IMR-90 (cell line): Measurements from ENCODE around the gene HDAC10. TPM values are rescaled to one million over a fixed set of nuclear protein-coding genes. Genes with fewer than 3 reads are reported as not detected.

Experiments
- ATAC-seq: fragments of 200-7000 bp; cut with Tn5 transposase; 2 replicates; pipeline ENCODE4 v1.9.1; 2020; ENCODE audit warnings: low read depth, mild to moderate bottlenecking, moderate library complexity
- BruUV-seq: library from RNA; stranded (reverse); fragments of 400-500 nt; replicated peaks from 2 replicates; lab custom pipeline; 2021; lab: Mats Ljungman, UMichigan
- CTCF ChIA-PET: fragments of 300-600 bp; formaldehyde crosslinking; extraction: SDS; loops from one replicate; lab custom pipeline; 2021; ENCODE audit warnings: antibody characterized with exemption; lab: Yijun Ruan, JAX
- POLR2A ChIA-PET: fragments of 300-600 bp; sonication (Branson Sonifier 250); formaldehyde crosslinking; loops from one replicate; lab custom pipeline; 2022; ENCODE audit warnings: antibody characterized with exemption; ENCODE audit not compliant: unreplicated experiment; lab: Charles Lee
- DNase-seq: peaks from one replicate; pipeline ENCODE4 v3.0.0; 2013
- H2AFZ ChIP-seq: replicated peaks from 2 replicates; pipeline ENCODE3; 2013; ENCODE audit warnings: low read length, mild to moderate bottlenecking; ENCODE audit not compliant: poor library complexity
- H2AK5ac ChIP-seq: 2 replicates; pipeline ENCODE4 v1.6.1; 2013; ENCODE audit warnings: low read depth, low read length, inconsistent platforms
- H2AK9ac ChIP-seq: replicated peaks from 2 replicates; pipeline ENCODE3; 2013; ENCODE audit warnings: mild to moderate bottlenecking, low read depth, low read length, moderate library complexity; ENCODE audit not compliant: poor library complexity
- H2BK120ac ChIP-seq: 2 replicates; pipeline ENCODE4 v1.6.1; 2013; ENCODE audit warnings: low read depth, low read length, inconsistent platforms
- H2BK15ac ChIP-seq: 3 replicates; pipeline ENCODE4 v1.6.1; 2013; ENCODE audit warnings: low read depth, low read length, inconsistent platforms
- H2BK20ac ChIP-seq: 2 replicates; pipeline ENCODE4 v1.6.1; 2013; ENCODE audit warnings: low read depth, mild to moderate bottlenecking, inconsistent platforms, low read length, moderate library complexity
- H2BK5ac ChIP-seq: 2 replicates; pipeline ENCODE4 v1.6.1; 2013; ENCODE audit warnings: mild to moderate bottlenecking, low read depth, low read length, inconsistent platforms; ENCODE audit not compliant: poor library complexity, severe bottlenecking
- H3K14ac ChIP-seq: replicated peaks from 2 replicates; pipeline ENCODE4 v1.6.1; 2013; ENCODE audit warnings: low read depth, low read length, inconsistent platforms
- H3K18ac ChIP-seq: 2 replicates; pipeline ENCODE4 v1.6.1; 2013; ENCODE audit warnings: low read depth, low read length, control low read depth
- H3K23ac ChIP-seq: 2 replicates; pipeline ENCODE4 v1.6.1; 2013; ENCODE audit warnings: low read depth, low read length, inconsistent platforms
- H3K27ac ChIP-seq: 2 replicates; pipeline ENCODE4 v1.5.1; 2013; ENCODE audit warnings: mild to moderate bottlenecking, control low read depth, low read length; ENCODE audit not compliant: insufficient read depth
- H3K27me3 ChIP-seq: 2 replicates; pipeline ENCODE4 v1.6.1; 2013; ENCODE audit warnings: low read length; ENCODE audit not compliant: control insufficient read depth, insufficient read depth
- H3K36me3 ChIP-seq: 2 replicates; pipeline ENCODE4 v1.6.1; 2013; ENCODE audit warnings: low read length, mixed read lengths; ENCODE audit not compliant: control insufficient read depth, insufficient read depth
- H3K4ac ChIP-seq: 2 replicates; pipeline ENCODE4 v1.6.1; 2013; ENCODE audit warnings: low read depth, low read length, inconsistent platforms
- H3K4me1 ChIP-seq: 2 replicates; pipeline ENCODE4 v1.6.1; 2013; ENCODE audit warnings: low read length, mixed read lengths; ENCODE audit not compliant: control insufficient read depth, insufficient read depth
- H3K4me2 ChIP-seq: 2 replicates; pipeline ENCODE4 v1.6.1; 2013; ENCODE audit warnings: low read depth, mild to moderate bottlenecking, control low read depth, low read length, moderate library complexity
- H3K4me3 ChIP-seq: 2 replicates; pipeline ENCODE4 v1.5.1; 2013; ENCODE audit warnings: low read depth, mild to moderate bottlenecking, control low read depth, low read length, moderate library complexity; ENCODE audit not compliant: insufficient read depth
- H3K56ac ChIP-seq: 2 replicates; pipeline ENCODE4 v1.6.1; 2013; ENCODE audit warnings: low read length, inconsistent platforms; ENCODE audit not compliant: insufficient read depth; ENCODE audit errors: extremely low read depth
- H3K79me1 ChIP-seq, 2 experiments: 2 replicates each; pipeline ENCODE4 v1.6.1; 2013; ENCODE audit warnings: low read length in 2 of 2, inconsistent platforms in 1 of 2, low read depth in 1 of 2
- H3K9ac ChIP-seq: 2 replicates; pipeline ENCODE4 v1.6.1; 2013; ENCODE audit warnings: low read depth, low read length, control low read depth
- H3K9me1 ChIP-seq: 2 replicates; pipeline ENCODE4 v1.6.1; 2013; ENCODE audit warnings: low read length, inconsistent platforms; ENCODE audit not compliant: insufficient read depth
- H3K9me3 ChIP-seq: 2 replicates; pipeline ENCODE4 v1.6.1; 2013; ENCODE audit warnings: low read length; ENCODE audit not compliant: control insufficient read depth, insufficient read depth
- H4K20me1 ChIP-seq: 2 replicates; pipeline ENCODE4 v1.6.1; 2013; ENCODE audit warnings: low read length, inconsistent platforms; ENCODE audit not compliant: insufficient read depth
- H4K5ac ChIP-seq: 2 replicates; pipeline ENCODE4 v1.6.1; 2013; ENCODE audit warnings: mild to moderate bottlenecking, low read depth, low read length, control low read depth
- H4K8ac ChIP-seq, 2 experiments: 2 replicates each; pipeline ENCODE4 v1.6.1; 2013; ENCODE audit warnings: low read depth in 2 of 2, low read length in 2 of 2, control low read depth in 1 of 2, inconsistent platforms in 1 of 2
- H4K91ac ChIP-seq: 2 replicates; pipeline ENCODE4 v1.6.1; 2013; ENCODE audit warnings: low read depth, low read length, inconsistent platforms; ENCODE audit not compliant: insufficient read depth
- SMC3 ChIP-seq: fragments of 150-350 bp; IDR thresholded peaks from 2 replicates; pipeline ENCODE4 v1.6.1; 2016; ENCODE audit warnings: low read depth, mild to moderate bottlenecking, antibody characterized with exemption, low read length, moderate library complexity
- WGBS, 2 experiments: methylation state at CpG; one replicate each; pipeline versions ENCODE4 v1.1.5 to v1.1.7; 2013; ENCODE audit warnings: missing lambda C conversion rate in 2 of 2; ENCODE audit not compliant: insufficient read length in 1 of 2; ENCODE audit errors: extremely low coverage in 2 of 2; 5-methylcytosine and 5-hydroxymethylcytosine counted together
- dilution Hi-C: fragments of 300-500 bp; cut with HindIII; formaldehyde crosslinking; loops from one replicate; pipeline ENCODE4 v1.14.3; 2018; ENCODE audit warnings: low sequenced_read_pairs; ENCODE audit not compliant: unreplicated experiment
- in situ Hi-C: fragments of 300-500 bp; cut with MboI; formaldehyde crosslinking; loops from 3 replicates; pipeline ENCODE4 v1.14.3; 2019; ENCODE audit warnings: low sequenced_read_pairs, inconsistent platforms, mixed read lengths
- intact Hi-C: fragments of 100-400 bp; cut with micrococcal nuclease; formaldehyde crosslinking; loops from 2 replicates; pipeline ENCODE4 v1.10.0; 2022
- polyA plus RNA-seq, 3 experiments: library from polyadenylated mRNA; depleted of rRNA; stranded (reverse); fragments of >200 nt; gene quantifications; 2 replicates each; pipeline ENCODE4 v1.2.3, GENCODE V29; 2012; ENCODE audit warnings: low replicate concordance in 1 of 3
- total RNA-seq: library from RNA; depleted of rRNA; stranded (reverse); fragments of >200 nt; gene quantifications from 2 replicates; pipeline ENCODE4 v1.2.3, GENCODE V29; 2012

HDAC10 gene
- total and polyA plus RNA-seq, 2 of the 4 experiments (the other 2 are of a cell fraction) = 3.9 to 35.7 TPM

DNA sequence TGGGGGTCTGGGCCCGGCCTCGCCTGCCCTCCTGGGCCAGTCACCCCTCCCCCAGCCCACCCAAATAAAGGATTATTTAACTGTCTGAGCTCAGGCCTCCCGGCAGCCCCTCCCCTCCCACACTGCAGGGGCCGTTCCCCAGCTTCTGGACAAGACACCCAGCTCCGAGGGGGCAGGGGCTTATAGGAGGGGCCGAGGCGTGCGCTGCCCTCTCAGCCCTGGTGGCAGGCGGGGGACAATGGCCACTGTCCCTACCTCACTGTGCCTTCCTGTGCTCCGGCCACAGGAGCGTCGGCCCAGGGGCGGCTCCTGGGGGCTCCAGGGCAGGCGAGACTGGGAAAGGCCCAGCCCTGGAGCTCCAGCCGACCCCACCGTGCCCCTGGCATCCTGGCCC lies 52.4 kb downstream of the HDAC10 start:
- no peak overlapping the region for H2AK5ac ChIP-seq
- H3K9me3 ChIP-seq = no peaks in the 10 kb centered on the region
- no peak overlapping the region for H4K8ac ChIP-seq
- peaks cover 30% of the 10 kb centered on the region for H3K36me3 ChIP-seq
- ATAC-seq = no peak
- peaks cover 4% of the 10 kb centered on the region; the same call in 1 of the 2 replicates for H3K4me1 ChIP-seq
- no peak for DNase-seq
- H2AFZ ChIP-seq = no peak overlapping the region
- H4K5ac ChIP-seq = no peak overlapping the region
- no peak overlapping the region for H3K14ac ChIP-seq
- TF ChIP-seq SMC3 = no peak
- no peak overlapping the region for H3K4ac ChIP-seq
- H4K91ac ChIP-seq = no peak overlapping the region
- H2BK20ac ChIP-seq = no peak overlapping the region
- POLR2A ChIA-PET = no interaction called here
- no peak overlapping the region for H2AK9ac ChIP-seq
- no TSS peak for BruUV-seq
- H2BK5ac ChIP-seq = no peak overlapping the region
- H2BK120ac ChIP-seq = no peak overlapping the region
- H3K9me1 ChIP-seq = 0 out of 2 replicates have a peak, but pooled peaks cover 2% of the 10 kb centered on the region
- CTCF ChIA-PET = no interaction called here
- dilution Hi-C loops = no loop called here
- no peak overlapping the region for H3K4me3 ChIP-seq
- 80% methylated on average over 1 of the region's 16 CpGs; no CpG with 5 or more reads in 1 of the 2 experiments for WGBS, 2 experiments
- no peak overlapping the region for H3K56ac ChIP-seq
- no peaks in the 10 kb centered on the region for H3K27me3 ChIP-seq
- H3K18ac ChIP-seq = no peak overlapping the region
- intact Hi-C loops = no loop called here
- H3K23ac ChIP-seq = no peak overlapping the region
- peaks cover 27 to 31% of the 10 kb centered on the region in 2 experiments for H3K79me1 ChIP-seq
- H4K20me1 ChIP-seq = peaks cover 17% of the 10 kb centered on the region
- in situ Hi-C loops = no loop called here
- H2BK15ac ChIP-seq = no peak overlapping the region
- no peak overlapping the region for H3K4me2 ChIP-seq
- no peak overlapping the region for H3K27ac ChIP-seq
- no peak overlapping the region for H3K9ac ChIP-seq
